Measurements from ENCODE around the gene BMS1. TPM values are rescaled to one million over a fixed set of nuclear protein-coding genes. Genes with fewer than 3 reads are reported as not detected.
"Not testable (repeated sequence)": the region's sequence is repeated elsewhere in the genome, so short reads cannot be mapped to it uniquely, and the experiment has no call there.

The BMS1 gene
- total RNA-seq, 1 experiment from 2014 or later: 32.3 TPM

DNA sequence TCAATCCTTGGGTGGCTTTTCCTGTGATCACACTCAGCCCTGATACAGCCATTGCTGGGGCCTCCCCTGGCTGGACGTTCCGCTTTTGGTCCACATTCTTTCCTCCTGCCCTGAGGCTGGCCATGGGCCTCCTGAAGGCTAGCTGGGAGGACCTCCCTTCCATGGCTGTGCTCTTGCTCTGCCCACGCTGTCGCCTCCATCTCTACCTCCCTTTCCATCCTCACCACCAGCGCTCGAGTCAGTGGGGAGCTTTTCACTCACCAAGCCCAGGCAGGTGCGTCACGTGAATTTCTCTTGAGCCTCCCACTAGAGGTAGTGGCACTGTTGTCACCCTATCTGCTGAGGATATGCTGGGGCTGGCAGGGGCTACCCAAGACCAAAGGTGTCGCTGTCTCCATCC lies 85.9 kb downstream of the BMS1 start:
- intact Hi-C loops (cut with micrococcal nuclease; ENCODE audit: unreplicated experiment): loop anchor here (5.0 to 10.0 kb wide), 2 partner anchors 116 to 224 kb away; no protein-coding TSS in a partner anchor
- no peaks in the 10 kb centered on the region for H3K27me3 ChIP-seq (ENCODE audit: control insufficient read depth, insufficient read depth, low read length)
- ATAC-seq (no peak), DNase-seq (ENCODE audit: low read depth, low spot score) (no peak)
- no TSS peak for BruUV-seq (replicated peaks)
- H3K9me3 ChIP-seq (ENCODE audit: control insufficient read depth, insufficient read depth, low read depth, low read length): no peaks in the 10 kb centered on the region
- peaks cover 2% of the 10 kb centered on the region; the same call in 1 of the 2 replicates for H3K4me1 ChIP-seq (ENCODE audit: control insufficient read depth, insufficient read depth, low read length)
- no peaks in the 10 kb centered on the region for H3K36me3 ChIP-seq (ENCODE audit: control insufficient read depth, insufficient read depth, low read length)
- in situ Hi-C loops (cut with HindIII; ENCODE audit: low pct_unique_long_range_greater_than_20kb, low sequenced_read_pairs): no loop called here
- H3K27ac ChIP-seq (ENCODE audit: low read length): no peak overlapping the region
- ChIA-PET CTCF (interaction anchor here (0.6 to 1.5 kb wide), 2 partner anchors 211 to 596 kb away, joined by 6 to 8 read pairs; no protein-coding TSS in a partner anchor), POLR2A (no interaction called here)
- no peak overlapping the region for H3K4me3 ChIP-seq (ENCODE audit: low read depth in 2 of 2, low read length in 2 of 2)
- TF ChIP-seq TCF7L2 (IDR thresholded peaks at IDR 0.05; ENCODE audit: low read depth, low read length): no peak
- TF ChIP-seq, protein P1, sequence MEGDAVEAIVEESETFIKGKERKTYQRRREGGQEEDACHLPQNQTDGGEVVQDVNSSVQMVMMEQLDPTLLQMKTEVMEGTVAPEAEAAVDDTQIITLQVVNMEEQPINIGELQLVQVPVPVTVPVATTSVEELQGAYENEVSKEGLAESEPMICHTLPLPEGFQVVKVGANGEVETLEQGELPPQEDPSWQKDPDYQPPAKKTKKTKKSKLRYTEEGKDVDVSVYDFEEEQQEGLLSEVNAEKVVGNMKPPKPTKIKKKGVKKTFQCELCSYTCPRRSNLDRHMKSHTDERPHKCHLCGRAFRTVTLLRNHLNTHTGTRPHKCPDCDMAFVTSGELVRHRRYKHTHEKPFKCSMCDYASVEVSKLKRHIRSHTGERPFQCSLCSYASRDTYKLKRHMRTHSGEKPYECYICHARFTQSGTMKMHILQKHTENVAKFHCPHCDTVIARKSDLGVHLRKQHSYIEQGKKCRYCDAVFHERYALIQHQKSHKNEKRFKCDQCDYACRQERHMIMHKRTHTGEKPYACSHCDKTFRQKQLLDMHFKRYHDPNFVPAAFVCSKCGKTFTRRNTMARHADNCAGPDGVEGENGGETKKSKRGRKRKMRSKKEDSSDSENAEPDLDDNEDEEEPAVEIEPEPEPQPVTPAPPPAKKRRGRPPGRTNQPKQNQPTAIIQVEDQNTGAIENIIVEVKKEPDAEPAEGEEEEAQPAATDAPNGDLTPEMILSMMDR (IDR thresholded peaks at IDR 0.05): no peak
- TF ChIP-seq POLR2AphosphoS5 (IDR thresholded peaks at IDR 0.05; ENCODE audit: low read depth, low read length): no peak
- TF ChIP-seq, protein P2, sequence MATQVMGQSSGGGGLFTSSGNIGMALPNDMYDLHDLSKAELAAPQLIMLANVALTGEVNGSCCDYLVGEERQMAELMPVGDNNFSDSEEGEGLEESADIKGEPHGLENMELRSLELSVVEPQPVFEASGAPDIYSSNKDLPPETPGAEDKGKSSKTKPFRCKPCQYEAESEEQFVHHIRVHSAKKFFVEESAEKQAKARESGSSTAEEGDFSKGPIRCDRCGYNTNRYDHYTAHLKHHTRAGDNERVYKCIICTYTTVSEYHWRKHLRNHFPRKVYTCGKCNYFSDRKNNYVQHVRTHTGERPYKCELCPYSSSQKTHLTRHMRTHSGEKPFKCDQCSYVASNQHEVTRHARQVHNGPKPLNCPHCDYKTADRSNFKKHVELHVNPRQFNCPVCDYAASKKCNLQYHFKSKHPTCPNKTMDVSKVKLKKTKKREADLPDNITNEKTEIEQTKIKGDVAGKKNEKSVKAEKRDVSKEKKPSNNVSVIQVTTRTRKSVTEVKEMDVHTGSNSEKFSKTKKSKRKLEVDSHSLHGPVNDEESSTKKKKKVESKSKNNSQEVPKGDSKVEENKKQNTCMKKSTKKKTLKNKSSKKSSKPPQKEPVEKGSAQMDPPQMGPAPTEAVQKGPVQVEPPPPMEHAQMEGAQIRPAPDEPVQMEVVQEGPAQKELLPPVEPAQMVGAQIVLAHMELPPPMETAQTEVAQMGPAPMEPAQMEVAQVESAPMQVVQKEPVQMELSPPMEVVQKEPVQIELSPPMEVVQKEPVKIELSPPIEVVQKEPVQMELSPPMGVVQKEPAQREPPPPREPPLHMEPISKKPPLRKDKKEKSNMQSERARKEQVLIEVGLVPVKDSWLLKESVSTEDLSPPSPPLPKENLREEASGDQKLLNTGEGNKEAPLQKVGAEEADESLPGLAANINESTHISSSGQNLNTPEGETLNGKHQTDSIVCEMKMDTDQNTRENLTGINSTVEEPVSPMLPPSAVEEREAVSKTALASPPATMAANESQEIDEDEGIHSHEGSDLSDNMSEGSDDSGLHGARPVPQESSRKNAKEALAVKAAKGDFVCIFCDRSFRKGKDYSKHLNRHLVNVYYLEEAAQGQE (IDR thresholded peaks at IDR 0.05; ENCODE audit: insufficient read depth in 1 of 2, low read depth in 2 of 2, low read length in 1 of 2): no peak
- TF ChIP-seq SIN3A (IDR thresholded peaks at IDR 0.05; ENCODE audit: borderline replicate concordance, insufficient read depth, low read depth, low read length): no peak

DNA sequence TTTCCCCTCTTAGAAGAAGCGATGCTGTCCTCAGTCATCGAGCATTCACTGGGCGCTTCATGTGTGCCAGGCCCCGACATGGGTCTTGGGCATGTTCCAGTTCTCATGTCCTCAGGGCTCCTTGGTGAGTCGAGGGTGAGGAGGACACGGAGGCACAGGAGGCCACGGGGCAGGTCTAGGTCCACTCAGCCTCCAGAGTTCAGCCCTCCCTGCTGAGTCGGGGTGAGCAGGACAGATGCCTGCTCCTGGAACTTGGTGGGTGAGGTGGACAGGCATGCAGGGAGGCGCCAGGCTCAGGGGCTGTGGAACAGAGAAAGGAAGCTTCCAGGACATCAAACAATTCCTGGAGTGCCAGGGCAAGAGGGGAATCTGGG lies 87.4 kb downstream of the BMS1 start:
- ChIA-PET POLR2A (no interaction called here), CTCF (no interaction called here)
- peaks cover 2% of the 10 kb centered on the region; the same call in 1 of the 2 replicates for H3K4me1 ChIP-seq (ENCODE audit: control insufficient read depth, insufficient read depth, low read length)
- no peak overlapping the region for H3K4me3 ChIP-seq (ENCODE audit: low read depth in 2 of 2, low read length in 2 of 2)
- no peaks in the 10 kb centered on the region for H3K36me3 ChIP-seq (ENCODE audit: control insufficient read depth, insufficient read depth, low read length)
- DNase-seq (ENCODE audit: low read depth, low spot score) (no peak), ATAC-seq (no peak)
- no peak for TF ChIP-seq TCF7L2 (IDR thresholded peaks at IDR 0.05; ENCODE audit: low read depth, low read length)
- TF ChIP-seq POLR2AphosphoS5 (IDR thresholded peaks at IDR 0.05; ENCODE audit: low read depth, low read length): no peak
- BruUV-seq (replicated peaks): no TSS peak
- no peaks in the 10 kb centered on the region for H3K27me3 ChIP-seq (ENCODE audit: control insufficient read depth, insufficient read depth, low read length)
- in situ Hi-C loops (cut with HindIII; ENCODE audit: low pct_unique_long_range_greater_than_20kb, low sequenced_read_pairs): no loop called here
- H3K27ac ChIP-seq (ENCODE audit: low read length): no peak overlapping the region
- intact Hi-C loops (cut with micrococcal nuclease; ENCODE audit: unreplicated experiment): loop anchor here (5.0 to 10.0 kb wide), 2 partner anchors 115 to 222 kb away; no protein-coding TSS in a partner anchor
- no peaks in the 10 kb centered on the region for H3K9me3 ChIP-seq (ENCODE audit: control insufficient read depth, insufficient read depth, low read depth, low read length)

DNA sequence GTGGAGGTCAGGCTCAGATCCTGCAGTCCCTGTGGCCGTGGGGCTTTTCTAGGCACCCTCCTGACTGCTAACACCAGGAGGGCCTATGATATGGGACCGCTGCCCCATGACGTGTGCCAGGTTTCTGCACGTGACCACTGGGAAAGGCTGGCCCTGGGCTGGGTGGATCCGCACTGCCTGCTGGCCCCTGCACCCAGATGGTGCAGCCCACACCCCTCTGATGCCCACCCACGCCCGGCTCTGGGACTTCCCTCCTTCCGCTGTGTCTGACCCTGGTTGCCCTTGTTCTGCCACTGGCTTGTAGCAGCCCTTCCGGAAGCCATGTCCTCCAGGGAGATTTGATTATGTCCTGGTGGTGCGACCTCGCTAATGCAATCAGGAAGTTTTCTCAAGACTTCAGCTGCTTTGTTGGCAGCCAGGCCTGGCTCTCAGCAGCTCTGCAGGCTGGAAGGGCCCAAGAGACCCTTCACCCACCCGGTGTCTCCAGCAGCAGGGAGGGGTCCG lies 88.6 kb downstream of the BMS1 start:
- H3K9me3 ChIP-seq (ENCODE audit: control insufficient read depth, insufficient read depth, low read depth, low read length); DNase-seq (ENCODE audit: low read depth, low spot score); H3K36me3 ChIP-seq (ENCODE audit: control insufficient read depth, insufficient read depth, low read length); H3K27ac ChIP-seq (ENCODE audit: low read length); ATAC-seq; BruUV-seq (replicated peaks); intact Hi-C loops (cut with micrococcal nuclease; ENCODE audit: unreplicated experiment); in situ Hi-C loops (cut with HindIII; ENCODE audit: low pct_unique_long_range_greater_than_20kb, low sequenced_read_pairs); H3K27me3 ChIP-seq (ENCODE audit: control insufficient read depth, insufficient read depth, low read length); H3K4me3 ChIP-seq (ENCODE audit: low read depth in 2 of 2, low read length in 2 of 2); POLR2A ChIA-PET: not testable (repeated sequence)
- CTCF ChIA-PET: interaction anchor here (1.4 kb wide), 1 partner anchor 208 kb away, joined by 3 read pairs; no protein-coding TSS in a partner anchor
- H3K4me1 ChIP-seq (ENCODE audit: control insufficient read depth, insufficient read depth, low read length): peaks cover 10% of the 10 kb centered on the region
